Stimulated activated CD8-positive, alpha-beta memory T cell treated with anti-CD3 and anti-CD28 coated beads, Interleukin-7, amount 100 ng/mL, for 1 hour (primary cell): ENCODE data around the gene SLC30A10.
"Not testable (repeated sequence)": the region's sequence is repeated elsewhere in the genome, so short reads cannot be mapped to it uniquely, and the experiment has no call there.

Experiments used
- DNase-seq, 2 donors: peaks; one replicate each; pipeline ENCODE4 v3.0.0-alpha.2; 2020; ENCODE audit warnings: low read depth in 2 of 2

The SLC30A10 gene

GRCh38 chr1:219927956-219928790, at the start of gene SLC30A10:
TSS of gene SLC30A10 (minus strand) at chr1:219928557. CDS start at chr1:219928440, 117 bp downstream.
- DNase-seq, result no peak

DNA sequence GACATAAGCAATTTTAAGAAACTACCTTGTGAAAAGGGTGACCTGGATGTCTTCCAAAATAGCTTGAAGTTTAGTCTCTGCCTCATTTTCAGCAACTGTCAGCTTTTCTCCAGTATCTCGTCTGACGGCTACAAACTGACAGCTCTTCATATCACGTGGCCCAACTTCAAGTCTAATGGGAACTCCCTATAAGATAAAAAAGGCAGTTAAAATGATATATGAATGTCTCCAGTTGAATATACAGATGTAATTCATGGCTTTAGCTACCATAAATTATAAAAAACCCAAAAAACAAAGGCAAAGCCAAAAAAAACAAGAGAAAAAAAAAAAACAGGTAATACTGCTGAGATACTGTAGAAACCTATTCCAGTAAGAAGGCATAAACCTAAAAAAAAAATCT, 44.9 kb upstream of the SLC30A10 start:
- no peak for DNase-seq

DNA sequence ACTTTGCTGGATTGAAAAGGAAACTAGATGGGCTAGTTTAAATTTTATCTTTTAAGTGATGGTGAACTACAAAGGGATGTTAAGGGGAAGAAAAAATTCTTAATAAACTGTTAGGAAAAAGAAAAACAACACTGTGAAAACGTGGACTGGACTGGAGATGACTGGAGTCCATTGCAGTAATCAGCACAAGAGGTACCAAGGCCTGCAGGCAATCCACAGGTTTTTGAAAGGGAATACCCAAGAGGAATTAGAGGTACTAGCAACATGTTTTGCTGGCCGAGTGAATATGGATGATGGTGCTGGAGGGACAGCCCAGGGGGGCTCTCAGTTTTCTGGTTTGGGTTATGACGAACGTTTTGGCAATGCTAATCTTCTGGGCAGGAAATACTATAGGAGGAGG, 39.0 kb upstream of the SLC30A10 start:
- DNase-seq, result no peak

DNA sequence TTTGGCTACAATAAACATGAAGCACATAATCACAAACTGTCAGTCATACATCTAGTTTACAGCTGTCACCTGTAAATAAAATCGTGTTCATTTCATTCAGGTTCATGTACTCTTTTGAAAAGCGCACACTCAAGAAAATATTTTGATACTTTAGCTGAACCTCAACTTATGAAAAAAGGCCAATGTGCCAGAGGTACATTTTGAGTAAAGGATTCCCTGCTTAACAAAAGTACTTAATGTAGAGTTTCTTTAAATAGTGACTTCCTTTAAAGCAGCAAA, 37.7 kb upstream of the SLC30A10 start:
- no peak for DNase-seq

- no peak for DNase-seq
Observed at GRCh38 chr1:219965285-219966070, 37.1 kb upstream of the SLC30A10 start.

DNA sequence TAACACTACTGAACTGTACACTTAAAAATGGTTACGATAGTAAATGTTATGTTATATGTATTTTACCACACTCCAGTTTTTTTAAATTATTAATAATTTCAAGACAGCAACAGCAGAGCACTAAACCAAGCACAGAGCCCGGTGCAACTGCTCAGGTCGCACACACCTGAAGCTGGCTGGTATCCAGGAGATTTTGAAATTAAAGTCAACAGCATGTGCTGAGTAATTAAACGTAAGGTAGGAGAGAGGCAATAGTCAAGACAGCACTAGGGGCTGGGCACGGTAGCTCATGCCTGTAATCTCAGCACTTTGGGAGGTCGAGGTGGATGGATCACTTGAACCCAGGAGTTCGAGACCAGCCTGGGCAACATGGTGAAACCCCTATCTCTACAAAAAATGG, 35.1 kb upstream of the SLC30A10 start:
- DNase-seq, result no peak

- no peak for DNase-seq
Observed at GRCh38 chr1:219961684-219962083, 33.3 kb upstream of the SLC30A10 start.

DNA sequence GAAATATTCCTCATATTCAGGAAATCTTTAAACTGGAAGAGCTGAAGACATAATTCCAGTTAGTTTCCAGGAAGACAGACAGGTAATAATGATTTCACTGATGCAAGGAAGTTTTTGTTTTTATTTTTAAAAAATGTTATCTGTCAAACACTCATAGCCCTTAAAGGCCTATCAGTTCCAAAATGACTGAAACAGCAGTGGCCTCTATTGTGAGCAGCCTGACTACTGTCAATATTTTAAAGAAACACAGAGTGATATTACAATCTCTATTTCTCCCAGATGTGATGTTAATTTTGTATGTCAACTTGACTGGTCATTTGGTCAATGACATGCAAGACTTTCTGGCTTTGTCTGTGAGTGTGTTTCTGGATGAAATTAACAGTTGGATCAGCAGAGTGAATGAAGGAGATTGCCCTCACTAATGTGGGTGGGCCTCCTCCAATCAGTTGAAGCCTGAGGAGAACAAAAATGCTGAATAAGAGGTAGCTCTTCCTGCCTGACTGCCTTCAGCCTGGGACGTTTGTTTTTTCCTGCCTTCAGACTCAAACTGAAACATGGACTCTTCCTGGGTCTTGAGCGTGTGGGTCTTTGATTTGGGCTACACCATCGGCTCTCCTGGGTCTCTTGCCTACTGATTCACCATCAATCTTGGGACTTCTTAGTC, 31.3 kb upstream of the SLC30A10 start:
- DNase-seq, result no peak

- DNase-seq, result no peak
Observed at GRCh38 chr1:219958875-219959417, 30.6 kb upstream of the SLC30A10 start.

GRCh38 chr1:219954736-219955421, 26.5 kb upstream of the SLC30A10 start:
- no peak for DNase-seq

- no peak for DNase-seq
Observed at GRCh38 chr1:219954052-219954451, 25.7 kb upstream of the SLC30A10 start.

- DNase-seq, result no peak
Observed at GRCh38 chr1:219952361-219952760, 24.0 kb upstream of the SLC30A10 start.

DNA sequence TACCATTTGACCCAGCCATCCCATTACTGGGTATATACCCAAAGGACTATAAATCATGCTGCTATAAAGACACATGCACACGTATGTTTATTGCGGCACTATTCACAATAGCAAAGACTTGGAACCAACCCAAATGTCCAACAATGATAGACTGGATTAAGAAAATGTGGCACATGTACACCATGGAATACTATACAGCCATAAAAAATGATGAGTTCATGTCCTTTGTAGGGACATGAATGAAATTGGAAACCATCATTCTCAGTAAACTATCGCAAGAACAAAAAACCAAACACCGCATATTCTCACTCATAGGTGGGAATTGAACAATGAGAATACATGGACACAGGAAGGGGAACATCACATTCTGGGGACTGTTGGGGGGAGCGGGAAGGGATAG, 20.9 kb upstream of the SLC30A10 start:
- not testable (repeated sequence) for DNase-seq

DNA sequence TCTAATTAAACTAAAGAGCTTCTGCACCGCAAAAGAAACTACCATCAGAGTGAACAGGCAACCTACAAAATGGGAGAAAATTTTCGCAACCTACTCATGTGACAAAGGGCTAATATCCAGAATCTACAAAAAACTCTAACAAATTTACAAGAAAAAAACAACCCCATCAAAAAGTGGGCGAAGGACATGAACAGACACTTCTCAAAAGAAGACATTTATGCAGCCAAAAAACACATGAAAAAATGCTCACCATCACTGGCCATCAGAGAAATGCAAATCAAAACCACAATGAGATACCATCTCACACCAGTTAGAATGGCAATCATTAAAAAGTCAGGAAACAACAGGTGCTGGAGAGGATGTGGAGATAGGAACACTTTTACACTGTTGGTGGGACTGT, 20.4 kb upstream of the SLC30A10 start:
- DNase-seq, result not testable (repeated sequence)

DNA sequence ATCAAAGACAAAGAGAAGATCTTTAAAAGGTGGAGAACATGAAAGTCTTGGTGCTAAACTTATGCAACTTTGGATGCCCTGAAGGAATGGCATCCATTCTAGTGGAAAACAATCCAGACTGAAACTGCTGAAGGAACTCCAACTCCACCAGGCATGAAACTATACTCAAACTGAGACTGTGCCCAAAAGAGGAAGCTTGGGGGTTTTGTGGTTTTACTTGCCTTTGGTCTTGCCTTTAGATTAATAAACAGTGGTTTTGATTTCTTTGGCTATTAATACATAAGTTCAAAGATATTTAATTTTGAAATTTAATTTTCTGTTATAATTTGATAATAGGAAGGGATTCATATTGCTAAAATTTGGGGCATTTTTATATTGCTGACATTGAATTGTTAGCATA, 17.4 kb upstream of the SLC30A10 start:
- DNase-seq, result no peak

DNA sequence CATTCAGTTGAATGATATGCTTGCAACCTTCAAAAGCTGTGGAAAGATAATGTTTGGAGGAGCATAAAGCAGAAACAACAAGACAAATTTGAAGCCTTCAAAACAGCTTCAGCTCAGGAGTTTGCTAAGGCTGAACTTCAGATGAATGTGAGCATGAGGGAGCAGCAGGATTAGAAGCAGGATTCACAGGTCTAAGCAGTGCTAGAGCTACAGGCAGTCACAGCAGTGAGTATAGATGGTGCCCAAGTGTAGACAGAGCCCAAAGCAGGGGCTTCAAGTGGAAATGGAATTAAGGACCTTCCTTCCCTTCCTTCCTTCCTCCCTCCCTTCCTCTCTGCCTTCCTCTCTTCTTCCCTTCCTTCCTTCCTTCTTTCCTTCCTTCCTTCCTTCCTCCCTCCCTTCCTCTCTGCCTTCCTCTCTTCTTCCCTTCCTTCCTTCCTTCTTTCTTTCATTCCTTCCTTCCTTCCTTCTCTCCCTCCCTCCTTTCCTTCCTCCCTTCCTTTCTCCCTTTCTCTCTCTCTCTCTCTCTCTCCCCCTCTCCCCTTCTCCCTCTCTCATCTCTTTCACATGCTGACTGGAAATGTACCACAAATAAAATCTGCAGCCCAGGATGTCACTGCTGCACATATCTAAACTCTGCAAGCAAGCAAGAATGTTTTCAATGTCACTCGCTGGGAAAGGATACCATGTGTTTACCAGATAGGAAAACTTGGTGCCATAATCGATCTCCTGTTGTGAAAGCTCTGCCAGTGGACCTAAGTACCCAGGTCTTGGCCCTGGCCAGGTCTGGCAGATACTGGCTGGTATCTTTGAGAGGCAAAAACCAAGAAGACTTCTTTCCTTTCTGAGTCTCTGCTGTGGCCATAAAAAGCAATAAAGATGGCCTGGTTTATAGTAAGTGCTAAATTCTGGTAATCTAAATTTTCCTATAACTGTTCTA, 13.1 kb upstream of the SLC30A10 start:
- no peak for DNase-seq

DNA sequence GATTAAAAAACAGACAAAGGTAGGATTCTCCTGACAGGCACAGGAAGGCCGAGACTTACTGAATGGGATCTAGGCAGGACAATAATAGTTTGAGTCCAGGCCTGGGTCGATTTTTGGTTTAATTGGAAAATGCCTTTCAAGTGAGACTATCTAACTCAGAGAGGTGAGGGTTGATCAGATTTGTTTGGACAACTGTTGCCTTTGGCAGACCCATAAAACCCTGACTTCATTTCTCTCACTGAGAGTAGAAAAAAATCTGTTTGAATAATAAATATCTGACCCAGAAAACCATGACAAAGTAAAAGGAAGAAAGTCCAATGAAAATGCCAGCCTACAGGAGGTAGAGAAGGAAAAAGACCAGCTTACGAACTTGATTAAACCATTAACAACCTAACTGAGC, 12.3 kb upstream of the SLC30A10 start:
- no peak for DNase-seq

GRCh38 chr1:219938706-219939105, 10.3 kb upstream of the SLC30A10 start:
- DNase-seq, result no peak

DNA sequence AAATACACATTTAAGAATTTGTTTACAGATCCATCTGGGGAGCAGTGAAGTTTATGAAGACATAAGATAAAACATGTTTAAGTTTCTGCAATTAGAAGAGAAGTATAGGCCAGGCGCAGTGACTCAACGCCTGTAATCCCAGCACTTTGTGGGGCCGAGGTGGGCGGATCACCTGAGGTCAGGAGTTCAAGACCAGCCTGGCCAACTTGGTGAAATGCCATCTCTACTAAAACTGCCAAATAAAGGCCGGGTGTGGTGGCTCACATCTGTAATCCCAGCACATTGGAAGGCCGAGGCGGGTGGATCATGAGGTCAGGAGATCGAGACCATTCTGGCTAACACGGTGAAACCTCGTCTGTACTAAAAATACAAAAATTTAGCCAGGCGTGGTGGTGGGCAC, 5.4 kb upstream of the SLC30A10 start:
- not testable (repeated sequence) for DNase-seq

- DNase-seq, result no peak
Observed at GRCh38 chr1:219931033-219931432, 2.7 kb upstream of the SLC30A10 start.

- DNase-seq, result no peak
Observed at GRCh38 chr1:219928791-219929118, 398 bp upstream of the SLC30A10 start.
